GM12878 (cell line): Measurements from ENCODE around the gene GGT1. TPM values are rescaled to one million over a fixed set of nuclear protein-coding genes. Genes with fewer than 3 reads are reported as not detected.

Experiments
- ATAC-seq: fragments of 200-7000 bp; cut with Tn5 transposase; 3 replicates; pipeline ENCODE4 v1.9.1; 2020; ENCODE audit warnings: mild to moderate bottlenecking, moderate library complexity
- BruUV-seq: library from RNA; stranded (reverse); fragments of 400-500 nt; replicated peaks from 2 replicates; lab custom pipeline; 2021; lab: Mats Ljungman, UMichigan
- CTCF ChIA-PET: fragments of 300-600 bp; sonication (Branson Sonifier 250); formaldehyde crosslinking; extraction: SDS; loops from one replicate; lab custom pipeline; 2021; ENCODE audit warnings: inconsistent platforms; lab: Yijun Ruan, JAX
- POLR2A ChIA-PET: fragments of 350-600 bp; formaldehyde crosslinking; extraction: SDS; loops from one replicate; lab custom pipeline; 2021; ENCODE audit warnings: inconsistent platforms; lab: Charles Lee
- RAD21 ChIA-PET: fragments of 300-600 bp; sonication (Branson Sonifier 250); formaldehyde crosslinking; loops from one replicate; lab custom pipeline; 2023; ENCODE audit warnings: antibody characterized with exemption; ENCODE audit not compliant: unreplicated experiment; lab: Charles Lee
- SMC1A ChIA-PET: fragments of 300-600 bp; sonication (Branson Sonifier 250); formaldehyde crosslinking; loops from one replicate; lab custom pipeline; 2023; ENCODE audit not compliant: unreplicated experiment, uncharacterized antibody; lab: Charles Lee
- DNase-seq: peaks from one replicate; pipeline ENCODE4 v3.0.0-alpha.2; 2011; ENCODE audit warnings: low read depth, low spot score
- FAIRE-seq: peaks from 3 replicates; lab custom pipeline; 2011; peaks lifted over from hg19 to GRCh38; lab: Jason Lieb, UNC
- H2AFZ ChIP-seq: 2 replicates; pipeline ENCODE4 v1.6.0; 2011; ENCODE audit warnings: low read depth, low read length, control low read depth; ENCODE audit not compliant: control insufficient read depth
- H3K27ac ChIP-seq: 2 replicates; pipeline ENCODE4 v1.5.1; 2011; ENCODE audit warnings: control low read depth; ENCODE audit not compliant: control insufficient read depth, insufficient read depth
- H3K27me3 ChIP-seq, 2 experiments: replicated peaks in 1 of 2; 2 replicates each; pipeline versions ENCODE4 v1.6.0 to v1.6.1; 2011; ENCODE audit warnings: low read length in 1 of 2; ENCODE audit not compliant: control insufficient read depth in 2 of 2, insufficient read depth in 2 of 2
- H3K36me3 ChIP-seq, 2 experiments: 2 replicates each; pipeline ENCODE4 v1.5.1; 2011; ENCODE audit warnings: low read length in 1 of 2; ENCODE audit not compliant: control insufficient read depth in 2 of 2, insufficient read depth in 2 of 2
- H3K4me1 ChIP-seq: 2 replicates; pipeline ENCODE4 v1.6.1; 2011; ENCODE audit warnings: mild to moderate bottlenecking, low read length, moderate library complexity, mixed read lengths; ENCODE audit not compliant: control insufficient read depth, insufficient read depth
- H3K4me2 ChIP-seq: 2 replicates; pipeline ENCODE4 v1.6.0; 2011; ENCODE audit warnings: control low read depth; ENCODE audit not compliant: control insufficient read depth, insufficient read depth
- H3K4me3 ChIP-seq: fragments of 200-600 bp; sonication (generic); 2 replicates; pipeline ENCODE4 v1.5.1; 2016
- H3K79me2 ChIP-seq: 2 replicates; pipeline ENCODE4 v1.6.0; 2011; ENCODE audit warnings: low read length; ENCODE audit not compliant: control insufficient read depth, insufficient read depth
- H3K9ac ChIP-seq: 2 replicates; pipeline ENCODE4 v1.8.0; 2011; ENCODE audit warnings: low read length, control low read depth, mixed read lengths; ENCODE audit not compliant: control insufficient read depth, insufficient read depth
- H3K9me3 ChIP-seq: replicated peaks from 3 replicates; pipeline ENCODE4 v1.5.1; 2011; ENCODE audit warnings: mild to moderate bottlenecking, low read length; ENCODE audit not compliant: control insufficient read depth, insufficient read depth
- H4K20me1 ChIP-seq: 2 replicates; pipeline ENCODE4 v1.6.0; 2011; ENCODE audit not compliant: control insufficient read depth, insufficient read depth
- BCL11A ChIP-seq: IDR thresholded peaks from 2 replicates; pipeline ENCODE4 v1.6.1; 2011; ENCODE audit warnings: low read depth, low read length
- POLR2AphosphoS2 ChIP-seq: IDR thresholded peaks from 2 replicates; pipeline ENCODE4 v1.6.1; 2011; ENCODE audit warnings: low read depth, mild to moderate bottlenecking, low read length, improper control_type of control experiment, moderate library complexity
- POLR2AphosphoS5 ChIP-seq: IDR thresholded peaks from 2 replicates; pipeline ENCODE4 v1.6.1; 2011; ENCODE audit warnings: mild to moderate bottlenecking, low read length, inconsistent platforms
- WGBS: methylation state at CpG from one replicate; pipeline ENCODE4 v1.1.6; 2016; ENCODE audit warnings: low lambda C conversion rate; ENCODE audit not compliant: insufficient replicate concordance, insufficient coverage; ENCODE audit errors: missing lambda C conversion rate; 5-methylcytosine and 5-hydroxymethylcytosine counted together
- in situ Hi-C: fragments of 300-500 bp; cut with MboI; formaldehyde crosslinking; loops from 9 replicates; pipeline ENCODE4 v1.14.3; 2018; ENCODE audit warnings: mixed read lengths
- intact Hi-C: fragments of 100-400 bp; cut with micrococcal nuclease; formaldehyde crosslinking; loops from one replicate; pipeline ENCODE4 v1.14.2; 2022; ENCODE audit not compliant: unreplicated experiment
- polyA plus RNA-seq, 11 experiments: library from polyadenylated mRNA; depleted of rRNA in 4 of 11; unstranded in 6 of 11; stranded (reverse) in 5 of 11; fragments of >200 nt; fragmentation: Nextera tagmentation in 4 of 11; fragmentation: Illumina TruSeq in 1 of 11; extraction: Ambion mirVana in 4 of 11; extraction: Trizol in 1 of 11; gene quantifications; 1 replicate in 1 of 11; 2 replicates in 10 of 11; pipeline versions ENCODE4 v1.2.1 to v1.2.3, GENCODE V29; 2011 to 2016; ENCODE audit warnings: inconsistent platforms in 2 of 11, missing spikeins in 2 of 11, low read depth in 1 of 11
- total RNA-seq, 4 experiments: library from RNA; depleted of rRNA in 3 of 4; stranded (reverse); fragments of >200 nt in 3 of 4; fragmentation: Illumina TruSeq in 1 of 4; extraction: Trizol in 1 of 4; gene quantifications; 2 replicates each; pipeline versions ENCODE4 v1.2.1 to v1.2.3, GENCODE V29; 2013 to 2021

Gene GGT1
- total and polyA plus RNA-seq, 10 of the 15 experiments (the other 5 are each of a cell fraction or from before 2014, with no cell fraction given): 0.47 to 26.6 (median 9.1) TPM

DNA sequence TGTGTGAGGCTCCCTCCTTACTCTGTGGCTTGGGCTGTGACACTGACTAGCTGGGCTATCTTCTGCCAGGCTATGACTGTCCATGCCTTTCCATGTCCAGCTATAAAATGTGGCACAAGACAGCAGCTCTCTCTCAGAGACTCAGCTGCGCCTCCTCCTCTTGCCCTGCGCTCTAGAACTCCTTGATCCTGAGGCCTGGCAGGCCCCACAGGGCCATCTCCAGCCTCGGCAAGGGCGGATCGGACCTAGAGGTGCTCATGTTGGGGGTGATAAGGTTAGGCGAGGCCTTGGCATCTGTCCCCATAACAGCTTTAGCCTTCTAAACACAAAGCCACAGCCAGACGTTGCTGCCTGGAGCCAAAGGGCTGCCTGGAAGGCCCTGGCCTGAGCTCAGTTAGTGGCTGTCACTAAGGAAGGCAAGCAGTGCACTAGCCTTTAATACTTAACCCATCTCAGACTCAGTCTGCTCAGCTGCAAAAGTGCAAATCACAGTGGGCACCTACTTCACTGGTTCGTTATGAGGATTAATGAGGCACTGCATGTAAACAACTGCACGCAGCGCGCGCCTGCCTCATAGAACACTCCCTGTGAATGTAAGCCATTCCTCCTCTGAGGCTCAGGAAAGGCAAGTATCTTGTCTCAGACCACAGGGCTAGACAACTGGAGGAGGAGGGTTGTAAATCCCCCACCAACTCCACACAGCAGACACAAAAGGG is 49.2 kb upstream of the GGT1 start:
- peak overlapping the region; percentile 94 for H3K4me2 ChIP-seq
- 9% methylated on average over 12 of the region's 12 CpGs for WGBS
- H3K27ac ChIP-seq: peak overlapping the region; percentile 91
- H3K4me3 ChIP-seq: peak overlapping the region; percentile 99
- in situ Hi-C loops: no loop called here
- RAD21 ChIA-PET: interaction anchor here (0.9 to 2.1 kb wide), 8 partner anchors 10 to 126 kb away, joined by 3 to 8 read pairs (median 4); partner anchors contain the start of gene ADORA2A
- peak overlapping the region; percentile 94 for H3K9ac ChIP-seq
- H3K36me3 ChIP-seq: peaks cover 3 to 4% of the 10 kb centered on the region in 2 experiments; a peak in 3 of 4 replicates
- TF ChIP-seq POLR2AphosphoS5 (peak; percentile 40; the same call in 1 of the 2 replicates), BCL11A (0 out of 2 replicates have a peak, but pooled peaks have one; percentile 8), POLR2AphosphoS2 (no peak)
- POLR2A ChIA-PET: interaction anchor here (1.0 to 2.5 kb wide), 5 partner anchors 10 to 24 kb away, joined by 3 to 42 read pairs (median 3); no protein-coding TSS in a partner anchor
- SMC1A ChIA-PET: interaction anchor here (1.1 to 2.2 kb wide), 8 partner anchors 10 to 224 kb away, joined by 3 to 7 read pairs (median 4); no protein-coding TSS in a partner anchor
- peaks cover 75% of the 10 kb centered on the region for H3K79me2 ChIP-seq
- H3K4me1 ChIP-seq: peaks cover 10% of the 10 kb centered on the region
- H3K9me3 ChIP-seq: no peaks in the 10 kb centered on the region
- no peaks in the 10 kb centered on the region for H4K20me1 ChIP-seq
- no peak overlapping the region for H2AFZ ChIP-seq
- intact Hi-C loops: no loop called here
- DNase-seq: no peak
- no peaks in the 10 kb centered on the region for H3K27me3 ChIP-seq
- ATAC-seq: no peak
- CTCF ChIA-PET: interaction anchor here (0.7 to 1.5 kb wide), 4 partner anchors 9 to 148 kb away, joined by 3 to 6 read pairs (median 4); no protein-coding TSS in a partner anchor
- no peak for FAIRE-seq
- no TSS peak for BruUV-seq
